ENCODE results near the gene ANKRD2.
"Not testable (repeated sequence)": the region's sequence is repeated elsewhere in the genome, so short reads cannot be mapped to it uniquely, and the experiment has no call there.

DNA sequence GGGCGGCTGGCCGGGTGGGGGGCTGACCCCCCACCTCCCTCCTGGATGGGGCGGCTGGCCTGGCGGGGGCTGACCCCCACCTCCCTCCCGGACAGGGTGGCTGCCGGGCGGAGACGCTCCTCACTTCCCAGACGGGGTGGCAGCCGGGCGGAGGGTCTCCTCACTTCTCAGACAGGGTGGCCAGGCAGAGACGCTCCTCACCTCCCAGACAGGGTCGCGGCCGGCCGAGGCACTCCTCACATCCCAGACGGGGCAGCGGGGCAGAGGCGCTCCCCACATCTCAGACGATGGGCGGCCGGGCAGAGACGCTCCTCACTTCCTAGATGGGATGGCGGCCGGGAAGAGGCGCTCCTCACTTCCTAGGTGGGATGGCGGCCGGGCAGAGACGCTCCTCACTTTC is 43.7 kb upstream of the ANKRD2 start:
- TF ChIP-seq, protein P1, sequence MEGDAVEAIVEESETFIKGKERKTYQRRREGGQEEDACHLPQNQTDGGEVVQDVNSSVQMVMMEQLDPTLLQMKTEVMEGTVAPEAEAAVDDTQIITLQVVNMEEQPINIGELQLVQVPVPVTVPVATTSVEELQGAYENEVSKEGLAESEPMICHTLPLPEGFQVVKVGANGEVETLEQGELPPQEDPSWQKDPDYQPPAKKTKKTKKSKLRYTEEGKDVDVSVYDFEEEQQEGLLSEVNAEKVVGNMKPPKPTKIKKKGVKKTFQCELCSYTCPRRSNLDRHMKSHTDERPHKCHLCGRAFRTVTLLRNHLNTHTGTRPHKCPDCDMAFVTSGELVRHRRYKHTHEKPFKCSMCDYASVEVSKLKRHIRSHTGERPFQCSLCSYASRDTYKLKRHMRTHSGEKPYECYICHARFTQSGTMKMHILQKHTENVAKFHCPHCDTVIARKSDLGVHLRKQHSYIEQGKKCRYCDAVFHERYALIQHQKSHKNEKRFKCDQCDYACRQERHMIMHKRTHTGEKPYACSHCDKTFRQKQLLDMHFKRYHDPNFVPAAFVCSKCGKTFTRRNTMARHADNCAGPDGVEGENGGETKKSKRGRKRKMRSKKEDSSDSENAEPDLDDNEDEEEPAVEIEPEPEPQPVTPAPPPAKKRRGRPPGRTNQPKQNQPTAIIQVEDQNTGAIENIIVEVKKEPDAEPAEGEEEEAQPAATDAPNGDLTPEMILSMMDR (IDR thresholded peaks at IDR 0.05; ENCODE audit: insufficient read depth, low read length, poor library complexity, severe bottlenecking): not testable (repeated sequence)
- not testable (repeated sequence) for TF ChIP-seq EZH2phosphoT487 (conservative IDR thresholded peaks at IDR 0.05; ENCODE audit: low read length)

Measured in SU-DHL-6 (cell line).